Ishikawa (cell line): ENCODE measurements around the gene ZBTB7C.

Source experiments
- CEBPB ChIP-seq: IDR thresholded peaks from 2 replicates; pipeline ENCODE4 v1.6.1; 2012
- CREB1 ChIP-seq: IDR thresholded peaks from 2 replicates; pipeline ENCODE4 v1.6.1; 2012; ENCODE audit warnings: low read depth
- EP300 ChIP-seq: IDR thresholded peaks from 2 replicates; pipeline ENCODE4 v1.6.1; 2012; ENCODE audit warnings: borderline replicate concordance
- MAX ChIP-seq: IDR thresholded peaks from 2 replicates; pipeline ENCODE4 v1.6.1; 2012
- NFIC ChIP-seq: IDR thresholded peaks from 2 replicates; pipeline ENCODE4 v1.6.1; 2012
- RAD21 ChIP-seq: IDR thresholded peaks from 2 replicates; pipeline ENCODE4 v1.6.1; 2012; ENCODE audit warnings: low read depth
- REST ChIP-seq: IDR thresholded peaks from 2 replicates; pipeline ENCODE4 v1.6.1; 2012; ENCODE audit warnings: low read depth, mild to moderate bottlenecking
- TAF1 ChIP-seq: IDR thresholded peaks from 2 replicates; pipeline ENCODE4 v1.6.1; 2012; ENCODE audit warnings: low read depth, mild to moderate bottlenecking
- YY1 ChIP-seq: IDR thresholded peaks from 2 replicates; pipeline ENCODE4 v1.6.1; 2012; ENCODE audit warnings: low read depth

GRCh38 chr18:48099481-48100164, 309.6 kb downstream of the ZBTB7C start:
- TF ChIP-seq MAX = no peak
- no peak for TF ChIP-seq YY1
- TF ChIP-seq TAF1 = no peak
- TF ChIP-seq CREB1 = no peak
- no peak for TF ChIP-seq RAD21
- TF ChIP-seq REST = no peak
- no peak for TF ChIP-seq NFIC
- no peak for TF ChIP-seq EP300
- no peak for TF ChIP-seq CEBPB
